VCaP (cell line): ENCODE measurements around the gene HOXD13.

Source experiments
- H3K27ac ChIP-seq: fragments of 450-650 bp; 2 replicates; pipeline ENCODE4 v1.5.1; 2017
- CTCF ChIP-seq: fragments of 450-650 bp; conservative IDR thresholded peaks from 2 replicates; pipeline ENCODE4 v1.5.1; 2017; ENCODE audit warnings: mild to moderate bottlenecking, moderate library complexity

HOXD13 gene

GRCh38 chr2:176117162-176117822 is 24.8 kb downstream of the HOXD13 start:
- TF ChIP-seq CTCF, result no peak
- H3K27ac ChIP-seq, result no peak overlapping the region

GRCh38 chr2:176117823-176118371 is 25.4 kb downstream of the HOXD13 start:
- H3K27ac ChIP-seq, result no peak overlapping the region
- no peak for TF ChIP-seq CTCF

- no peak overlapping the region for H3K27ac ChIP-seq
- no peak for TF ChIP-seq CTCF
Observed at GRCh38 chr2:176118601-176119339, 26.2 kb downstream of the HOXD13 start.

- no peak for TF ChIP-seq CTCF
- no peak overlapping the region for H3K27ac ChIP-seq
Observed at GRCh38 chr2:176120364-176121189, 28.1 kb downstream of the HOXD13 start.

- no peak overlapping the region for H3K27ac ChIP-seq
- no peak for TF ChIP-seq CTCF
Observed at GRCh38 chr2:176121190-176122051, 28.9 kb downstream of the HOXD13 start.

- TF ChIP-seq CTCF, result no peak
- H3K27ac ChIP-seq, result no peak overlapping the region
Observed at GRCh38 chr2:176122052-176122682, 29.6 kb downstream of the HOXD13 start.
